Cardiac muscle cell (in vitro differentiated cells and primary cell): ENCODE data around the gene KCNA2. TPM values are rescaled to one million over a fixed set of nuclear protein-coding genes. Genes with fewer than 3 reads are reported as not detected.

Experiments
- DNase-seq, 2 donors: peaks; one replicate each; pipeline versions ENCODE4 v3.0.0 to v3.0.0-alpha.2; 2010 to 2017; ENCODE audit warnings: low read depth in 1 of 2, low spot score in 1 of 2
- H3K27ac ChIP-seq: fragments of 200-600 bp; sonication (generic); 2 replicates; pipeline ENCODE4 v1.5.1; 2016
- H3K27me3 ChIP-seq: fragments of 200-600 bp; sonication (generic); 2 replicates; pipeline ENCODE4 v1.6.0; 2016; ENCODE audit warnings: control low read depth
- H3K36me3 ChIP-seq: fragments of 200-600 bp; sonication (generic); 2 replicates; pipeline ENCODE4 v1.5.1; 2016; ENCODE audit warnings: control low read depth
- H3K4me1 ChIP-seq: fragments of 200-600 bp; sonication (generic); 2 replicates; pipeline ENCODE4 v1.8.1; 2017; ENCODE audit warnings: low read depth, mild to moderate bottlenecking, mixed run types
- H3K4me3 ChIP-seq: fragments of 200-600 bp; sonication (generic); 2 replicates; pipeline ENCODE4 v1.5.1; 2016; ENCODE audit warnings: mild to moderate bottlenecking
- H3K9me3 ChIP-seq: fragments of 200-600 bp; sonication (generic); 2 replicates; pipeline ENCODE4 v1.5.1; 2017; ENCODE audit warnings: low read depth, mild to moderate bottlenecking, control low read depth
- polyA plus RNA-seq: library from polyadenylated mRNA; unstranded; fragments of >200 nt; fragmentation: Nextera tagmentation; extraction: Ambion mirVana; gene quantifications from 2 replicates; pipeline ENCODE4 v1.2.1, GENCODE V29; 2016
- total RNA-seq: library from RNA; depleted of rRNA; stranded (reverse); fragments of >200 nt; gene quantifications from 2 replicates; pipeline ENCODE4 v1.2.3, GENCODE V29; 2016
- TF ChIP-seq, protein P1 (sequence below): IDR thresholded peaks from 2 replicates; pipeline ENCODE4 v1.5.1; 2012; ENCODE audit warnings: low read depth, mild to moderate bottlenecking, low read length

Gene KCNA2
- total and polyA plus RNA-seq, 2 experiments from 2014 or later: 0.03 to 0.17 TPM

DNA sequence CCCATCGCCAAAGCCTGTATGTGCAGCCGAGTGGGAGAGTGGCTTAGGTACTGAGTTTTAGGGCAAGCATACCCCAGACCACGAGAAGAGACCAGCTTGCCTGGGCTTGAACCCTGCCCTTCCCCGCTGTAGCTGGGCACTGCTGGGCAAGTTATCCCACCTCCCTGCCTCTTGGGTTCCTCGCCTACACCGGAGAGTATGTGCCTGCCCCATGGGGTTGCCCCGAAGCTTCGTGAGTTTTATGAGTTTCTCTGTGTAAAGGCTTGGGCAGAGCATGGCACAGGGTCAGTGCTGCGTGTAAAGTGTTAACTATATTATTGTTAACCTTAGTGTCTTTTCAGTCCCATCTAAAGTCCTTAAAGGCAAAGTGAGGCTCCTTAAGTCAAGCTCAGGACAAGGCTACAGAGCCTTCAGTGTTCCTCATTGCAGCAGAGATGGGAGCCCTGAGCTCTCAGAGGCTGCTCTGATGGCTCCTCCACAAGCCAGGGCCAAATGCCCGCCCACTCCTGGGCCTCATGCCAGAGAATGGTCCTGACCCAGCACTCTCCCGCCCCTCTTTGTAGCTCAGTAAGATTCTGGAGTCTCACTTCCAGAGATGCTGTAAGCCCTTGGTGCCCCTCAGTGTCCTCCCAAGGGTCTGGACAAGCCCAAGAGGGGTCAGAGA lies 50.2 kb downstream of the KCNA2 start:
- Histone ChIP-seq H3K9me3 (no peaks in the 10 kb centered on the region), H3K27me3 (peaks cover 79% of the 10 kb centered on the region), H3K36me3 (no peaks in the 10 kb centered on the region), H3K4me3 (no peak overlapping the region), H3K27ac (no peak overlapping the region), H3K4me1 (no peaks in the 10 kb centered on the region)
- peak in 1 of 2 donors; percentile 63 for DNase-seq
- TF ChIP-seq, protein P1, sequence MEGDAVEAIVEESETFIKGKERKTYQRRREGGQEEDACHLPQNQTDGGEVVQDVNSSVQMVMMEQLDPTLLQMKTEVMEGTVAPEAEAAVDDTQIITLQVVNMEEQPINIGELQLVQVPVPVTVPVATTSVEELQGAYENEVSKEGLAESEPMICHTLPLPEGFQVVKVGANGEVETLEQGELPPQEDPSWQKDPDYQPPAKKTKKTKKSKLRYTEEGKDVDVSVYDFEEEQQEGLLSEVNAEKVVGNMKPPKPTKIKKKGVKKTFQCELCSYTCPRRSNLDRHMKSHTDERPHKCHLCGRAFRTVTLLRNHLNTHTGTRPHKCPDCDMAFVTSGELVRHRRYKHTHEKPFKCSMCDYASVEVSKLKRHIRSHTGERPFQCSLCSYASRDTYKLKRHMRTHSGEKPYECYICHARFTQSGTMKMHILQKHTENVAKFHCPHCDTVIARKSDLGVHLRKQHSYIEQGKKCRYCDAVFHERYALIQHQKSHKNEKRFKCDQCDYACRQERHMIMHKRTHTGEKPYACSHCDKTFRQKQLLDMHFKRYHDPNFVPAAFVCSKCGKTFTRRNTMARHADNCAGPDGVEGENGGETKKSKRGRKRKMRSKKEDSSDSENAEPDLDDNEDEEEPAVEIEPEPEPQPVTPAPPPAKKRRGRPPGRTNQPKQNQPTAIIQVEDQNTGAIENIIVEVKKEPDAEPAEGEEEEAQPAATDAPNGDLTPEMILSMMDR: no peak

DNA sequence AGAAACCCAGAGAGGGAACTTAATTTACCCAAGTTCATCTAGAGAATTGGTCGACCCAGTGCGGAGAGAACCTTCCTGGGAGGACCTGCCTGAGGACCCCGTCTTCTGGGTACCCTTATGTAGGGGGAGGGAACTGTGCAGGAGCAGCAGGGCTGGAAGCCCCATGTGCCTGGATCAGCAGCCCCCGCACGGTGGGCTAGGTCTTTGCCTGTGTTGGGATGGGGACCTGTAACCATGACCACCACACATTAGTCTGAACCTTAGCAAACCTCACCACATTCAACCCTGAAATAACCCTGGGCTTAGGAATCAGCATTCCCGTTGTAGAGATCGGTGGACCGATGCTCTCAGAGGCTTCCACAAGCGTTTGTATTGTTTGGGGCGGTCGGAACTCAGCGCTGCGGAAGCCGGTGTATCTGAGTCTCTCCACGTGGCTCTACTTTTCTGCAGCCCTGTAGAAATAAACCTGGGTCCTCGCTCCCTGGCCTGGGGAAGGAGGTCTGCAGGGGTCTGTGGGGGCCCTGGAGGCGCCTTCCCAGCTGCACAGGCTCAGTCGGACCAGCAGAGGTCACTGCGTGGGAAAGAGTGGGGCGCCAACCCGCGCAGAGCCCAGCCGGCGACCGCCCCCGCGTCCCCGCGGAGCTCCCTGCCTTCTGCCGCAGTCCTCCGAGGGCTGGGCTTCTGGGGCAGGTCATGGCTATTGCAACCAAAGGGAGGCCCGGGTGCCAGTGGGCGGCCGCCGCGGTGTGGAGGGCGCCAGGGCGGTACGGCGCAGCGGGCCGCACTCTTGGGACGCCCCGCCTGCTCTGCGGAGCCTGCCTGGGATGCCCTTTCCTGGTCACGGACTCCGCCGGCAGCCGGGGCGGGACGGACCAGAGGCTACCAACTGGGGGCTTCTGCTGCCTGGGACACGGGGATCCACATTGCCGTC lies 51.0 kb downstream of the KCNA2 start:
- Histone ChIP-seq H3K9me3 (no peaks in the 10 kb centered on the region), H3K4me1 (no peaks in the 10 kb centered on the region), H3K27me3 (peaks cover 84% of the 10 kb centered on the region), H3K36me3 (no peaks in the 10 kb centered on the region), H3K27ac (no peak overlapping the region), H3K4me3 (peak overlapping the region; percentile 14)
- TF ChIP-seq, protein P1: peak; percentile 60
- peak; percentile 47 to 68 for DNase-seq

DNA sequence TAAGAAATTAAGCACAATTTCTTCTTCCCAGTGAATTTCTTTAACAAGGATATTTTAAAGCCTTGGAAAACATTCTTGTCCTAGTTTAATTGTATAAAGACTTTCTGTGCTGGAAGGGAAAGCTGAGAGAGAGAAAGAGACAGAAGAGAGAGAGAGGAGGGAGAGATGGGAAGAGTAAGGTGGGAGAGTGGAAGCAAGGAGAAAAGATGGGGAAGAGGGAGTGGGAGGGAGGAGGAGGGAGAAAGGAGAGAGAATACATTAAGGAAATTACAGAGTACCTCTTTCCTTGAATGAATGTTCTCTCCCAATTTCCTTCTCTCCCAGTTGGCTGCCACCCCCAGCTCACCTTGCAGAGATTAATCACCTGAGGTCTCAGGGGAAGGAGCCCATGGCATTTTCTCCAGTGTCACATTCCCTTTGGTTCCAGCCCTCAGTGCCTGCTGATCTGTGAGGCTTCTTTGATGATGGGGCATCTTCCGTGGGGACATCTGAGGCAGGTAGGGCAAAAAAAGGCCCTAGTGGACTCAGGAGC lies 54.8 kb downstream of the KCNA2 start:
- peaks cover 60% of the 10 kb centered on the region for H3K27me3 ChIP-seq
- TF ChIP-seq, protein P1: no peak
- no peaks in the 10 kb centered on the region for H3K4me1 ChIP-seq
- no peaks in the 10 kb centered on the region for H3K36me3 ChIP-seq
- no peaks in the 10 kb centered on the region for H3K9me3 ChIP-seq
- no peak overlapping the region for H3K27ac ChIP-seq
- H3K4me3 ChIP-seq: no peak overlapping the region
- no peak for DNase-seq

DNA sequence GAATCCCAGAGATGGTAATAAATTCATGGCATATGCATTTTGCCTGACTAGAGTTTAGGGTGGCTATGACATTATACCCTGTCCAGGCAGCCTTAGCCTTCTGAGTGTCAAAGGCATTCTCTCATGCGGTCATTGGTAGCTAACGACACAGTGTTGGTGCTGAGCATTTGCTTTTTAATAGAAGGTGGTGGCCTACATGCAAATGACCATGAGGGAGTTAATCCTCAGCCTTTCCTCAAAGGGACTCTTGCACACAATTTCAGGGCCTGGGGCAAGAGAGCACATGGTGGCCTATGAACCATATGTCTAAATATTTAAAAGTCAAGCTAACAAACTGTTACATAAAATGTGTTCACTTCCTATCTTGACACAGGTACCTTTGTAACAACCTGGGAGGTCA lies 56.3 kb downstream of the KCNA2 start:
- H3K27me3 ChIP-seq: peaks cover 46% of the 10 kb centered on the region
- H3K36me3 ChIP-seq: no peaks in the 10 kb centered on the region
- no peaks in the 10 kb centered on the region for H3K9me3 ChIP-seq
- no peak overlapping the region for H3K27ac ChIP-seq
- no peak for DNase-seq
- no peak overlapping the region for H3K4me3 ChIP-seq
- TF ChIP-seq, protein P1: no peak
- H3K4me1 ChIP-seq: no peaks in the 10 kb centered on the region

DNA sequence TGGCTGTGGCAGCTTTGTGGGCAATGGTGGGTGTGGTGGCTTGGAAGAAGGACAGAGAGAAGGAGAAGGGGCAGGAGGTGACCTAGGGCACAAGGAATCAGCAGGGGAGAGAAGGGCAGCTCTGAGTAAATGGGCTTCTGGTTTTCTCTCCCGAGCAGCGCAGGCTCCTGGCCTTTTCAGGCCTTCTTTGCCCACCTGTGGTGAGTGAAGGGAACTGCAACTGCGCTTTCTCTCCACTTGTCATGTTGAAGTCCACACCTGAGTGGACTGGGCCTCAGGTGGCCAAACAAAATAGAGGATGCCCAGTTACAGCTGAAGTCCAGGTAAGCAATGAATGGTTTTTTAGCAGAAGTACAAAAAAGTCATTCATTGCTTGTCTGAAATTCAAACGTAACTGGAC lies 57.8 kb downstream of the KCNA2 start:
- Histone ChIP-seq H3K27me3 (peaks cover 32% of the 10 kb centered on the region), H3K36me3 (no peaks in the 10 kb centered on the region), H3K4me1 (no peaks in the 10 kb centered on the region), H3K4me3 (no peak overlapping the region), H3K9me3 (no peaks in the 10 kb centered on the region), H3K27ac (no peak overlapping the region)
- TF ChIP-seq, protein P1: peak; percentile 48
- peak; percentile 20 to 50 for DNase-seq
